Measurements from ENCODE around the gene ZNF837.

ZNF837 gene

DNA sequence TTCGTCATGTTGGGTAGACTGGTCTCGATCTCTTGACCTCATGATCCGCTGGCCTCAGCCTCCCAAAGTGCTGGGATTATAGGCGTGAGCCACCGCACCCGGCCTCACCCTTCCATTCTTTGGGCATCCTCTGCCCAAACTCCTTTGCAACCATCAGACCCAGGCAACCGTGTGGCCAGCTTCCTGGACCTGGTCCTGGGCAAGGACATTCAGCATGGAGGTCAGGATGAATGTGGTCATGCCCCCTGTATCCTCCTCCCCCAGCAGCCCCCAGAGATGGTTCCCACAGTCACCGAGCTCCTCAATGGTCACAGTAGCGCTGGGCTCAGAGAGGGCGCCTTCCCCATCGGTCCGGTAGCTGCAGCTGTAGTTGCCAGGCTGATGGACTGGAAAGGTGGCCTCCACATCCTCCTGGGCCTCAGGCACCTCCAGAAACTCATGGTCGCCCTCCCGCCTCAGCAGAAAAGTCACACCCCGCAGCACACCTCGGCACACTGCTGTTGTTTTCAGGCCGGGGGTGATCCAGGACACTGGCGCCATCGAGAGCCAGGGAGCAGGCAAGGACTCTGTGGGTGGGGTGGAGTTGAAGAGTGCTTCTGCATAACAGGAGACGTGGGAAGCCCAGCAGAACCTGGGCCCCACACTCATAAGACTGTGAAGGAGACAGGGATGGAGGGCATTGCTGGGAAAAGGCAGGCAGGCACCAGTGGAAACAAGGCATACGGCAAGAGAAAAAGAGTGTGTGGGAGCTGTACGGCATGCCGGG is 28.7 kb downstream of the ZNF837 start:
- TF ChIP-seq TEAD4 (IDR thresholded peaks at IDR 0.05) (no peak), CEBPB (IDR thresholded peaks at IDR 0.05) (no peak), YY1 (IDR thresholded peaks at IDR 0.05; ENCODE audit: low read depth) (no peak)

DNA sequence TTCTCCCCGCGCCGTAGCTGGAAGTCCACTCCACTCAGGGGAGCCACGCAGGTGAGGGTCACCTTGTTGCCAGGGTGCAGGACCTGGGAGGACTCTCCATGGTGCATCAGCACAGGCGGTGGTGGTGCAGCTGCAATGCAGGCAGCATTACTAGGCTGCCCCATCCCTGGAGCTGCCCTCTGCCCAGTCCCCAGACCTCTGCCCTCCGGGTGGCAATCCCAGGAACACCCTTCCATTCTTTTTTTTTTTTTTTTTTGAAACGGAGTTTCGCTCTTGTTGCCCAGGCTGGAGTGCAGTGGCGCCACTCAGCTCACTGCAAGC is 29.3 kb downstream of the ZNF837 start:
- TF ChIP-seq CEBPB (IDR thresholded peaks at IDR 0.05) (no peak), TCF12 (IDR thresholded peaks at IDR 0.05; ENCODE audit: low read depth) (no peak), CREB1 (IDR thresholded peaks at IDR 0.05; ENCODE audit: low read depth) (no peak)
- TF ChIP-seq, protein P1, sequence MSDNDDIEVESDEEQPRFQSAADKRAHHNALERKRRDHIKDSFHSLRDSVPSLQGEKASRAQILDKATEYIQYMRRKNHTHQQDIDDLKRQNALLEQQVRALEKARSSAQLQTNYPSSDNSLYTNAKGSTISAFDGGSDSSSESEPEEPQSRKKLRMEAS (IDR thresholded peaks at IDR 0.05) = no peak

DNA sequence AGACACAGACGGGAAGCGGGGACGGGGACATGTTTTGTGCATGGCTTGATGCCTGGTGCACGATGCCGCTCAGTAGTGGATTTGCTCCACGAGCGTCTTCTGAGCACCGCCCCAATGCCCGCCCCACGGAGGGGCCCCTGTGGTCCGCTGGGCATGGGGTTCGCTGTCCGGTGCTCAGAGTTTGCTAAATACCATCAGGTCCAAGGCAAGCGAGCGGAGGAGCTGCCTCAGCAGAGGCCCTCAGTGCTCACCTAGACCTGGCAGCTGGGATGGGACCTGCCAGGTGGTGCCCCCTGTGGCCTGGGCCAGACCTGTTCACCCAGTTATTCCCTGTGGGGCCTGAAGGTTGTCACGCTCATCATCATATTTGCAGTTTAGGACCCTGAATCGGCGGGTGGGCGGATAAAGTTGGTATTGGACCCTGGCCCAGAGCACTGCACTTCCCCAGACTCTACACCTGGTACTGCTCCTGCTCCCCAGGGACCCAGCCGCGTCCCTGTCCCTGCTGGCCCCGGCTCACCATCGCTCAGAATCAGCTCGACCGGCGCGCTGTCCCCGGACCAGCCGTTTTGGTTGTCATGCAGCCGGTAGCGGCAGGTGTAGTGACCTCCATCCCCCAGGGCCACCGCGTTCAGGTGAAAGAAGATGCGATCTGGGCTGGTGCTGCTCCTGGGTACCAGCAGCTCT is 29.8 kb downstream of the ZNF837 start:
- TF ChIP-seq, protein P2, sequence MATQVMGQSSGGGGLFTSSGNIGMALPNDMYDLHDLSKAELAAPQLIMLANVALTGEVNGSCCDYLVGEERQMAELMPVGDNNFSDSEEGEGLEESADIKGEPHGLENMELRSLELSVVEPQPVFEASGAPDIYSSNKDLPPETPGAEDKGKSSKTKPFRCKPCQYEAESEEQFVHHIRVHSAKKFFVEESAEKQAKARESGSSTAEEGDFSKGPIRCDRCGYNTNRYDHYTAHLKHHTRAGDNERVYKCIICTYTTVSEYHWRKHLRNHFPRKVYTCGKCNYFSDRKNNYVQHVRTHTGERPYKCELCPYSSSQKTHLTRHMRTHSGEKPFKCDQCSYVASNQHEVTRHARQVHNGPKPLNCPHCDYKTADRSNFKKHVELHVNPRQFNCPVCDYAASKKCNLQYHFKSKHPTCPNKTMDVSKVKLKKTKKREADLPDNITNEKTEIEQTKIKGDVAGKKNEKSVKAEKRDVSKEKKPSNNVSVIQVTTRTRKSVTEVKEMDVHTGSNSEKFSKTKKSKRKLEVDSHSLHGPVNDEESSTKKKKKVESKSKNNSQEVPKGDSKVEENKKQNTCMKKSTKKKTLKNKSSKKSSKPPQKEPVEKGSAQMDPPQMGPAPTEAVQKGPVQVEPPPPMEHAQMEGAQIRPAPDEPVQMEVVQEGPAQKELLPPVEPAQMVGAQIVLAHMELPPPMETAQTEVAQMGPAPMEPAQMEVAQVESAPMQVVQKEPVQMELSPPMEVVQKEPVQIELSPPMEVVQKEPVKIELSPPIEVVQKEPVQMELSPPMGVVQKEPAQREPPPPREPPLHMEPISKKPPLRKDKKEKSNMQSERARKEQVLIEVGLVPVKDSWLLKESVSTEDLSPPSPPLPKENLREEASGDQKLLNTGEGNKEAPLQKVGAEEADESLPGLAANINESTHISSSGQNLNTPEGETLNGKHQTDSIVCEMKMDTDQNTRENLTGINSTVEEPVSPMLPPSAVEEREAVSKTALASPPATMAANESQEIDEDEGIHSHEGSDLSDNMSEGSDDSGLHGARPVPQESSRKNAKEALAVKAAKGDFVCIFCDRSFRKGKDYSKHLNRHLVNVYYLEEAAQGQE (IDR thresholded peaks at IDR 0.05; ENCODE audit: low read depth) = no peak
- TF ChIP-seq EP300 (IDR thresholded peaks at IDR 0.05; ENCODE audit: borderline replicate concordance) (no peak), TCF12 (IDR thresholded peaks at IDR 0.05; ENCODE audit: low read depth) (no peak), ZBTB7A (IDR thresholded peaks at IDR 0.05; ENCODE audit: low read depth) (no peak), NFIC (IDR thresholded peaks at IDR 0.05) (no peak), RAD21 (IDR thresholded peaks at IDR 0.05; ENCODE audit: low read depth) (no peak)

DNA sequence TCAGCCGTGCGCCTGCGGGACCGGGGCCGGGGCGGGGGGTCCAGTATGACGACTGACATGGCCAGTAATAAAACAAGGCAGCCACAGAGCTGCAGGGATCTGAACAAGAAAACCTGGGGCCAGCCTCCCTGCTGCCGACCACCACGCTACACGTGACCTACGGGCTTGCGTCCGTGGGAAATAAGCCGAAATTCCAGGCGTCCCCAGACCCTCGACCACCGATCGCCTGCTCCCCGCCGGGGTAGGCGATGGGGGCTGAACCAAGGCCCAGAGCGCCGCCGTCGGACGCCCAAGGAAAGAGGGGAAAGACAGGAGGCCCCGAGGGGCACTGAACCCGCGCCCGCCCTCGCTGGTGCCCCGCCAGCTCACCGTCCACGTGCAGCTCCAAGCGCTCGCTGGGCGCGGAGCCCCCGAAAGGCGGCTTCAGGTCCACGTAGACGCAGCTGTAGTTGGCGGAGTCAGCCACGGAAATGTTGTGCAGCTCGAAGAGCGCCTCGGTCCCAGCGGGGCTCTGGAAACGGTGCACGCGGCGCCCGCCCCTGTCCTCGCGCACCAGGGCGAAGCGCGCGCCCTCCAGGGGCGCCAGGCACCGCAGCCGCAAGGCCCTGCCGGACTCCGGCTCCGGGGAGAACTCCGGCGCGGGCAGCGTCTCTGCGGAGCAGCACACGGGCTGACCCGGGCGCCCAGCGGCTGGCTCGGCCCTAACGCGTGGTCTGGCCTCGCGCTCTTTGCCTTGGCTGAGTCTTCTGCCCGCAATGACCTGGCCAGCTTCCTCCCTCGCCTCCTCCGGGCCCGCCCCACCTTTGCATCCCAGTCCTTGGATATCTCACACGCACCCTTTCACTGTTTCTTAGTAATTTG is 30.6 kb downstream of the ZNF837 start:
- no peak for TF ChIP-seq RAD21 (IDR thresholded peaks at IDR 0.05; ENCODE audit: low read depth)
- TF ChIP-seq FOXM1 (IDR thresholded peaks at IDR 0.05; ENCODE audit: borderline replicate concordance, low read depth) = no peak
- TF ChIP-seq EGR1 (IDR thresholded peaks at IDR 0.05) = no peak
- TF ChIP-seq NFIC (IDR thresholded peaks at IDR 0.05) = no peak
- no peak for TF ChIP-seq CREB1 (IDR thresholded peaks at IDR 0.05; ENCODE audit: low read depth)
- TF ChIP-seq, protein P3, sequence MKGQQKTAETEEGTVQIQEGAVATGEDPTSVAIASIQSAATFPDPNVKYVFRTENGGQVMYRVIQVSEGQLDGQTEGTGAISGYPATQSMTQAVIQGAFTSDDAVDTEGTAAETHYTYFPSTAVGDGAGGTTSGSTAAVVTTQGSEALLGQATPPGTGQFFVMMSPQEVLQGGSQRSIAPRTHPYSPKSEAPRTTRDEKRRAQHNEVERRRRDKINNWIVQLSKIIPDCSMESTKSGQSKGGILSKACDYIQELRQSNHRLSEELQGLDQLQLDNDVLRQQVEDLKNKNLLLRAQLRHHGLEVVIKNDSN (IDR thresholded peaks at IDR 0.05) = no peak
- no peak for TF ChIP-seq TAF1 (IDR thresholded peaks at IDR 0.05; ENCODE audit: low read depth)
- TF ChIP-seq, protein P2 (IDR thresholded peaks at IDR 0.05; ENCODE audit: low read depth) = no peak
- TF ChIP-seq, protein P1 (IDR thresholded peaks at IDR 0.05) = no peak
- no peak for TF ChIP-seq CEBPB (IDR thresholded peaks at IDR 0.05)

DNA sequence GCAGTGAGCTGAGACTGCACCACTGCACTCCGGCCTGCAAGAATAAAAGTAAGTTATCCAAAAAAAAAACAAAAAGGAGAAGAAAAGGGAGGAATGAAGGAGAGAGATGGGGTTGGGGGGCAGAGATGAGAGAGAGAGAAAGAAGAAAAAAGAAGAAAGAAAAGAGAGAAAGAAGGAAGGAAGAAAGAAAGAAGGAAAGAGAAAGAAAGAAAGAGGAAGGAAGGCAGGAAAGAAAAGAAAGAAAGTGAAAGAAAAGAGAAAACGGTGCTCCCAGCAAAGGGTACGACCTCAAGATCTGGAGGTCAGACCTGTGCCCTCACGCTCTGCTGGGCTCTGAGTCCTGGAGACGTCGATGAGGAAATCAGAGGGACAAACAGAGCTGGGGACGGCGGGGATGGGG is 31.2 kb downstream of the ZNF837 start:
- TF ChIP-seq CREB1 (IDR thresholded peaks at IDR 0.05; ENCODE audit: low read depth) = no peak
- TF ChIP-seq FOXM1 (IDR thresholded peaks at IDR 0.05; ENCODE audit: borderline replicate concordance, low read depth) = no peak
- TF ChIP-seq YY1 (IDR thresholded peaks at IDR 0.05; ENCODE audit: low read depth) = no peak
- TF ChIP-seq TAF1 (IDR thresholded peaks at IDR 0.05; ENCODE audit: low read depth) = no peak
- TF ChIP-seq, protein P3 (IDR thresholded peaks at IDR 0.05) = no peak
- TF ChIP-seq, protein P1 (IDR thresholded peaks at IDR 0.05) = no peak
- TF ChIP-seq EGR1 (IDR thresholded peaks at IDR 0.05) = no peak
- TF ChIP-seq, protein P2 (IDR thresholded peaks at IDR 0.05; ENCODE audit: low read depth) = no peak
- no peak for TF ChIP-seq RAD21 (IDR thresholded peaks at IDR 0.05; ENCODE audit: low read depth)
- no peak for TF ChIP-seq NFIC (IDR thresholded peaks at IDR 0.05)

All from Ishikawa (cell line).